ENCODE data around the gene AGMO. TPM values are rescaled to one million over a fixed set of nuclear protein-coding genes. Genes with fewer than 3 reads are reported as not detected.

AGMO gene
- total RNA-seq, 1 experiment from 2014 or later: not detected

- Histone ChIP-seq H3K36me3 (ENCODE audit: control insufficient read depth in 1 of 2, insufficient read depth in 2 of 2, low read length in 2 of 2) (no peaks in the 10 kb centered on the region), H3K4me2 (ENCODE audit: low read length) (no peak overlapping the region), H2AFZ (ENCODE audit: low read depth, low read length, poor library complexity, severe bottlenecking) (no peak overlapping the region), H3K4me1 (ENCODE audit: control insufficient read depth in 1 of 2, insufficient read depth in 2 of 2, low read length in 2 of 2) (no peaks in the 10 kb centered on the region), H3K9me2 (ENCODE audit: insufficient read depth) (no peaks in the 10 kb centered on the region), H4K20me1 (ENCODE audit: insufficient read depth) (no peaks in the 10 kb centered on the region), H3K9me3 (ENCODE audit: control insufficient read depth in 1 of 2, insufficient read depth in 1 of 2, low read depth in 1 of 2, low read length in 2 of 2) (no peaks in the 10 kb centered on the region), H3K4me3 (replicated peaks in 1 of 2; ENCODE audit: low read depth in 1 of 2, low read length in 2 of 2) (no peak overlapping the region), H3K27ac (ENCODE audit: low read depth, low read length) (no peak overlapping the region), H3K79me2 (ENCODE audit: insufficient read depth, low read length) (no peaks in the 10 kb centered on the region), H3K9ac (ENCODE audit: low read length) (no peak overlapping the region), H3K27me3 (ENCODE audit: insufficient read depth, low read length) (no peaks in the 10 kb centered on the region)
- ChIA-PET CTCF (no interaction called here), POLR2A (no interaction called here), RAD21 (ENCODE audit: low non-redundant PET in 1 of 2, low total read pairs in 2 of 2, uncharacterized antibody in 2 of 2, unreplicated experiment in 2 of 2) (no interaction called here)
- no TSS peak for BruUV-seq (replicated peaks)
- TF ChIP-seq EZH2 (IDR thresholded peaks at IDR 0.05) (no peak), POLR2A (IDR thresholded peaks at IDR 0.05; ENCODE audit: borderline replicate concordance, extremely low read depth, insufficient read depth, insufficient read length) (no peak), FOSL1 (IDR thresholded peaks at IDR 0.05; ENCODE audit: low read depth) (no peak), SP1 (IDR thresholded peaks at IDR 0.05; ENCODE audit: low read depth) (no peak), CTCF (IDR thresholded peaks at IDR 0.05 in 2 of 3, conservative IDR thresholded peaks at IDR 0.05 in 1 of 3; ENCODE audit: borderline replicate concordance in 1 of 3, insufficient read depth in 1 of 3, low read depth in 2 of 3, low read length in 2 of 3) (no peak), ZFX (IDR thresholded peaks at IDR 0.05) (no peak), ZBTB33 (IDR thresholded peaks at IDR 0.05; ENCODE audit: extremely low read depth, insufficient replicate concordance, low read length) (no peak), EZH2phosphoT487 (IDR thresholded peaks at IDR 0.05; ENCODE audit: borderline replicate concordance) (no peak), ATF3 (IDR thresholded peaks at IDR 0.05) (no peak), TCF7L2 (IDR thresholded peaks at IDR 0.05; ENCODE audit: borderline replicate concordance, extremely low read depth, insufficient read depth, insufficient read length) (no peak), MAX (IDR thresholded peaks at IDR 0.05) (no peak), POLR2AphosphoS5 (IDR thresholded peaks at IDR 0.05; ENCODE audit: low read depth, low read length) (no peak)
- intact Hi-C loops (cut with micrococcal nuclease): no loop called here
- ATAC-seq: no peak
- DNase-seq (ENCODE audit: low read depth, low spot score): no peak
These were observed 83.4 kb downstream of the AGMO start for GRCh38 chr7:15478401-15478800.
